GM12874 (cell line): ENCODE results near the gene ASS1.

Source experiments
- TF ChIP-seq, protein P1 (sequence below): IDR thresholded peaks from 2 replicates; pipeline ENCODE4 v1.5.1; 2011; ENCODE audit warnings: low read depth, mild to moderate bottlenecking, control low read depth, low read length, moderate library complexity; ENCODE audit not compliant: insufficient read depth

ASS1 gene

DNA sequence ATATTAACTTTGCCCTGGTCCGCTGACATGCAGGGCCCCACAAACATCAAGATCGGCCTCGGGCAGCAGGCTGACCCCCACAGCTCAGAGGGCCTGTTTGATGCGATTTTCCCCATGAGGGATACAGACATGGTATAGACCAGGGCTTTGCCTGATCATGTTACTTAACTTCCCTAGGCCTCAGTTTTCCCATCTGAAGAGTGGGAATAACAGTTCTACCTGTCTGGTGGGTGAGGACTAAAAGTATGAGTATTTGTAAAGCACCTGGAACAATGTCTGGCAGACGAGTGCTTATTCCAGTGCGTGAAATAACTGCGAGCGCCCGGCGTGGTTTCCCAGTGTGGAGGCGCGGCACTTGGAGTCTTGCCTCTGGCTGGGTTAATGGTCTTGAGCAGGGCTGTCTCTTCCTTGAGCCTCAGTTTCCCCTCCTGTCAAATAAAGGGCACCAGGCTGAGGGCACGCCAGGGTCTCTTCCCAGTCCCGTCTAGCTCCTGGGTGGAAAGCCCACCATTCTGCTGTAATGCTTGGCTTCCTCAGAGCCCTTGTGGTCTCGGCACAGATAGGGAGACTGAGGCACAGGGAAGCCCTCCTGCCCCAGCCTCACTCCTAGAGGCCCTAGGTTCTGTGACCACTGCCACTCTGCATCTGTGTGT, 47.2 kb downstream of the ASS1 start:
- TF ChIP-seq, protein P1, sequence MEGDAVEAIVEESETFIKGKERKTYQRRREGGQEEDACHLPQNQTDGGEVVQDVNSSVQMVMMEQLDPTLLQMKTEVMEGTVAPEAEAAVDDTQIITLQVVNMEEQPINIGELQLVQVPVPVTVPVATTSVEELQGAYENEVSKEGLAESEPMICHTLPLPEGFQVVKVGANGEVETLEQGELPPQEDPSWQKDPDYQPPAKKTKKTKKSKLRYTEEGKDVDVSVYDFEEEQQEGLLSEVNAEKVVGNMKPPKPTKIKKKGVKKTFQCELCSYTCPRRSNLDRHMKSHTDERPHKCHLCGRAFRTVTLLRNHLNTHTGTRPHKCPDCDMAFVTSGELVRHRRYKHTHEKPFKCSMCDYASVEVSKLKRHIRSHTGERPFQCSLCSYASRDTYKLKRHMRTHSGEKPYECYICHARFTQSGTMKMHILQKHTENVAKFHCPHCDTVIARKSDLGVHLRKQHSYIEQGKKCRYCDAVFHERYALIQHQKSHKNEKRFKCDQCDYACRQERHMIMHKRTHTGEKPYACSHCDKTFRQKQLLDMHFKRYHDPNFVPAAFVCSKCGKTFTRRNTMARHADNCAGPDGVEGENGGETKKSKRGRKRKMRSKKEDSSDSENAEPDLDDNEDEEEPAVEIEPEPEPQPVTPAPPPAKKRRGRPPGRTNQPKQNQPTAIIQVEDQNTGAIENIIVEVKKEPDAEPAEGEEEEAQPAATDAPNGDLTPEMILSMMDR: no peak

DNA sequence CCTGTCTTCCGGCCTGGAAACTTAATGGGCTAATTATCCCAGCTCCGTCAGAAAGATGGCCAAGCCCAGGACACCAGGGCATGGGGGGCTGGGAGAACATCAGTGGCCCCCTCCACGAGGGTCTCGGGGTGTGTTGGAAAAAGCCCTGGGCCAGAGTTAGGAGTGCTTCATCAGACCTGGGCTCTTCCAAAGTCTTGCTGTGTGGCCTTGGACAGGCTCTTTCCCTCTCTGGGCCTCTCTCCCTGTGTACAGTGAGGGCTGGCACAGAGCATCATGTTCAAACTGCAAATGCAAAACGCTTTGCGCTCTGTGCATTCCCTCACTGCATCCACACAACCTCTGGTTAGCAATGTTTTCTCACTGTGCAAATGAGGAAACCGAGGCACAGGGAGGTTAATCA, 48.3 kb downstream of the ASS1 start:
- TF ChIP-seq, protein P1: no peak

DNA sequence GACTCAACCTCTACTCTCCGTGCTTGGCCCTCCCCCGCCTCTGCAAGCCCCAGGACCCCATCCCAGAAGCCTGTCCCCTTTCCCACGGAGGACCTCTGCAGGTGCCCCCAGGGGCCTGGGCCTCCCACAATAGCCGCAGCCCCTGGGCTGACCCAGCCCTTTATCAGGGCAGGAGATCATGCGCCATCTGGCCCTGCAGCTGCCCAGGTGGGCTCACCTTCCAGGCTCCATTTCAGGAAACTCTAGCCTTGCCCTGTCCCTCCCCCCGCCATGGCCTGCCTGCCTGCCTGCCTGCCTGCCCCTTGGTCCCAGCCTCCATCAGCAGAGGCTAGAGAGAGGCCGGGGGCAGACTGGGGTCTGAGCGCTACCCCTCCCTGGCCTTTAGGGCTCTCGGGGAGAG, 48.7 kb downstream of the ASS1 start:
- TF ChIP-seq, protein P1: no peak

DNA sequence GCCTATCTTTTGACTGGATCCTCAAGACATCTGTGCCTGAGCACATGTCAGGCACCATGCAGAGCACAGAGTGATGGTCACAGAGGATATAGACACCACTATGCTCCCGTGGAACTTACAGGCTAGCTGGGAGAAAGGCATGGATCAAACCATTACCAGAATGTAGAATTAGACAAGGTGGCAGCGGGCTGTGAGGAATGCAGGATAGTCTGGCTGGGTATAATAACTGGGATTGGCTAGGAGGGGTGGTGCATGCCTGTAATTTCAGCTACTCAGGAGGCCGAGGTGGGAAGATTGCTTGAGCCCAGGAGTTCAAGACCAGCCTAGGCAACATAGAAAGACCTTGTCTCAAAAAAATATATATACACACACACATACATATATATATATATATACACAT, 50.3 kb downstream of the ASS1 start:
- TF ChIP-seq, protein P1: no peak

DNA sequence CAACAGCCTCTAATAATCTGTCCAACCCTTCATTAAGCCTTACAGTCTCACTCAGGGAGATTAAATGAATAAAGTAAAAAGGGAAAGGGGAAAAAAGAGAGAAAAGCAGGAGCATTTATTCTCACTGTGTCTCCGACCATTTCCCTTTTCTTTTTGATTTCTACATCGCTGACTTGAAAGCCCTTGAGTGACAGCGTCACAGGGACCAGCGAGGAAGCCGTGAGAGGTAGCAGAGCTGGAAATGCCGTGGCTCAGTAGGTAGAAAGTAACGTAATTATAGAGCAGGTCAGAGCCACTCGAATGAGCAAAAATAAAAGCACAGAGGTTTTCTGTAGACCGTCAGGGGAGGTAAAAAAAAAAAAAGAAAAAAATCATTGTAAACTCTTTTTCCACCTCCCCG, 52.4 kb downstream of the ASS1 start:
- TF ChIP-seq, protein P1: no peak

DNA sequence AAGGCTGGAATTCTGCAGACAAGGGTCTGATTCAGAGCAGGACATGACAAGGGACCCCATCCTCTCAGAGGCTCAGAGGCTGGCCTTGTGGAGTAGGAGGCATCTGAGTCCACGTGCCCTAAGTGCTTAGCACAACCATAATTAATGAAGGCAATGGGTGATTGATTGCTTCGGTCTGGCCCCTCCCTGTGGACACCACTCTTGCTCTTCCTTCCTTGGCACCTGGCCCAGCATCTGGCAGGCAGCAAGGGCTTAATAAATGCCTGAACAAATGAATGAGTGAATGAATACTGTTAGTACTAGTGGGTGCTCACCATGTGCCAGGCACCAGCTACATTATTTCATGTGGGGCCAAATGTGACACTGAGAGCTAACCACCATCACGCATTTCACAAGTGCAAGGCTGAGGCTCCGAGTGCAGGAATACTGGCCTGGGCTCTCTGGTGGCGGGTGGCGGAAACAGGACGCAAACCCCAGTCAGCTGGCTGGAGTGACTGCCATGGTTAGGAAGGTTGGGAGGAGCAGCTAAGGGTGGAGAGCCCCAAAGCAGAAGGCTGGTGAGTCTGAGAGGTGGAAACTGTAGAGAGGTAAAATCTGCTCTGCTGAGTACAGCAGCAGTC, 53.6 kb downstream of the ASS1 start:
- TF ChIP-seq, protein P1: no peak

DNA sequence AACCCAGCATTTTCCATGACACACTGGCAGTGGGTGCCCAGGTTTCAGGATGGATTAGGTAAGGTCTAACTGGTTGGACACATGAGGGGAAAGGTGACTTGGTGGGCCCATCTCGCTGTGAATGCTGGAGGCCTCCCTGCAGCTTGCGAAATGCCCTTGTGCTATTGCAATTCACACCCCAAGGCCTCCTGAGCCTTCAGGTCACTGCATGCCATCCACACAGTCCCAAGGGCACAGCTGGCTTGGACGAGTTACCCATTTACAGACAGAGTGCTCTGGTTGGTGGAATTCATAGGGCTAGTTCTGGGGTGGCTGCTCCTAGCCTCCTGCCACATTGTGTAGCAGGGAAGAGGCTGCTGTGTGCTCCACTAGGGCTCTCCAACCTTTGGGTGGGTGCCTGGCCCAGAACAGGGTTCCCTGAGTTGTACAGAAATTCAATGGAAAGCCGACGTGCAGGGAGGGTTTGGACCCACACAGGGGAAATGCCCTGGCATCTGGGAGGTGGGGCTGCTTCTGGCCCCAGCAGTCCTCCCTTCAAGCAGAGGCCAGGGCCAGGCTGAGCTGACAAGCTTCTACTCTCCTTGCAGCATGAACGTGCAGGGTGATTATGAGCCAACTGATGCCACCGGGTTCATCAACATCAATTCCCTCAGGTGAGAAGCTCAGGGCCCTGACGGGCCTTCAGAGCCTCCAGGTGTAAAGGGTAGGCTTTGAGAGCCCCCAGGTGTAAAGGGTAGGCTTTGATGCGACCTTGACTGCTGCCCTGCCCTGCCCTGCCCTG, 54.3 kb downstream of the ASS1 start:
- TF ChIP-seq, protein P1: no peak
